A673 (cell line): ENCODE measurements around the gene PAX5. TPM values are rescaled to one million over a fixed set of nuclear protein-coding genes. Genes with fewer than 3 reads are reported as not detected.

Experiments used
- BruUV-seq: library from RNA; stranded (reverse); fragments of 400-500 nt; replicated peaks from 2 replicates; lab custom pipeline; 2021; lab: Mats Ljungman, UMichigan
- CTCF ChIA-PET: fragments of 300-600 bp; sonication (Branson Sonifier 250); formaldehyde crosslinking; loops from one replicate; lab custom pipeline; 2022; ENCODE audit warnings: antibody characterized with exemption; lab: Charles Lee
- POLR2A ChIA-PET: fragments of 300-600 bp; sonication (Branson Sonifier 250); formaldehyde crosslinking; loops from one replicate; lab custom pipeline; 2022; ENCODE audit warnings: antibody characterized with exemption; ENCODE audit not compliant: low non-redundant PET; lab: Charles Lee
- DNase-seq: peaks from one replicate; pipeline ENCODE4 v3.0.0-alpha.2; 2015; ENCODE audit warnings: low spot score
- H3K27ac ChIP-seq: fragments of 200-600 bp; sonication (generic); 2 replicates; pipeline ENCODE4 v1.5.1; 2016; ENCODE audit warnings: mixed run types, low read depth, mild to moderate bottlenecking, mixed read lengths, antibody characterized with exemption, low read length; ENCODE audit not compliant: poor library complexity, severe bottlenecking
- H3K27me3 ChIP-seq: fragments of 200-600 bp; sonication (generic); replicated peaks from 2 replicates; pipeline ENCODE4 v1.6.1; 2017; ENCODE audit warnings: mixed run types, low read depth, mild to moderate bottlenecking, mixed read lengths, antibody characterized with exemption, low read length; ENCODE audit not compliant: insufficient read depth, poor library complexity
- H3K36me3 ChIP-seq: fragments of 200-600 bp; sonication (generic); 2 replicates; pipeline ENCODE4 v1.6.1; 2016; ENCODE audit warnings: mixed run types, mild to moderate bottlenecking, mixed read lengths, antibody characterized with exemption, low read length; ENCODE audit not compliant: insufficient read depth, poor library complexity, severe bottlenecking
- H3K4me1 ChIP-seq: fragments of 200-600 bp; sonication (generic); 2 replicates; pipeline ENCODE4 v1.6.1; 2017; ENCODE audit warnings: mixed run types, mild to moderate bottlenecking, mixed read lengths, antibody characterized with exemption, low read length; ENCODE audit not compliant: insufficient read depth, poor library complexity, severe bottlenecking
- H3K4me3 ChIP-seq: fragments of 200-600 bp; sonication (generic); 2 replicates; pipeline ENCODE4 v1.5.1; 2016; ENCODE audit warnings: low read depth, mixed run types, mild to moderate bottlenecking, mixed read lengths, low read length; ENCODE audit not compliant: poor library complexity, severe bottlenecking
- H3K9me3 ChIP-seq: fragments of 200-600 bp; sonication (generic); 2 replicates; pipeline ENCODE4 v1.6.1; 2016; ENCODE audit warnings: mixed run types, low read depth, mild to moderate bottlenecking, mixed read lengths, antibody characterized with exemption, low read length; ENCODE audit not compliant: poor library complexity, severe bottlenecking
- CTCF ChIP-seq: fragments of 300-800, 200-600 bp; sonication (generic); conservative IDR thresholded peaks from 2 replicates; pipeline ENCODE4 v1.5.1; 2017; ENCODE audit warnings: low read depth, mild to moderate bottlenecking, antibody characterized with exemption, low read length, moderate library complexity, mixed read lengths
- EZH2 ChIP-seq: fragments of 200-600 bp; sonication (generic); IDR thresholded peaks from 2 replicates; pipeline ENCODE4 v1.6.1; 2017; ENCODE audit warnings: borderline replicate concordance, low read depth, mild to moderate bottlenecking, mixed read lengths, antibody characterized with exemption, low read length; ENCODE audit not compliant: poor library complexity, severe bottlenecking
- intact Hi-C: fragments of 100-400 bp; cut with micrococcal nuclease; formaldehyde crosslinking; loops from one replicate; pipeline ENCODE4 v1.10.0; 2022; ENCODE audit not compliant: unreplicated experiment
- total RNA-seq: library from RNA; stranded (reverse); gene quantifications from 2 replicates; pipeline ENCODE4 v1.2.3, GENCODE V29; 2021

The PAX5 gene
- total RNA-seq, 1 experiment from 2014 or later: 5.5 TPM

- H3K36me3 ChIP-seq: no peaks in the 10 kb centered on the region
- H3K4me1 ChIP-seq: no peaks in the 10 kb centered on the region
- no peak overlapping the region for H3K4me3 ChIP-seq
- intact Hi-C loops: no loop called here
- POLR2A ChIA-PET: no interaction called here
- CTCF ChIA-PET: no interaction called here
- no peak for DNase-seq
- TF ChIP-seq EZH2: no peak
- no peak overlapping the region for H3K27ac ChIP-seq
- no peaks in the 10 kb centered on the region for H3K9me3 ChIP-seq
- H3K27me3 ChIP-seq: no peaks in the 10 kb centered on the region
- no TSS peak for BruUV-seq
Measured at GRCh38 chr9:36820392-36820861, 213.6 kb downstream of the PAX5 start.

GRCh38 chr9:36818965-36819870 is 214.8 kb downstream of the PAX5 start:
- DNase-seq: no peak
- TF ChIP-seq EZH2 (no peak), CTCF (no peak)
- H3K9me3 ChIP-seq: no peaks in the 10 kb centered on the region
- H3K36me3 ChIP-seq: no peaks in the 10 kb centered on the region
- no TSS peak for BruUV-seq
- H3K27ac ChIP-seq: no peak overlapping the region
- POLR2A ChIA-PET: no interaction called here
- intact Hi-C loops: no loop called here
- no peak overlapping the region for H3K4me3 ChIP-seq
- CTCF ChIA-PET: no interaction called here
- H3K27me3 ChIP-seq: no peaks in the 10 kb centered on the region
- no peaks in the 10 kb centered on the region for H3K4me1 ChIP-seq

GRCh38 chr9:36818242-36818938 is 215.7 kb downstream of the PAX5 start:
- CTCF ChIA-PET: no interaction called here
- no peak overlapping the region for H3K4me3 ChIP-seq
- POLR2A ChIA-PET: no interaction called here
- BruUV-seq: no TSS peak
- no peak for DNase-seq
- no peaks in the 10 kb centered on the region for H3K9me3 ChIP-seq
- H3K27me3 ChIP-seq: no peaks in the 10 kb centered on the region
- TF ChIP-seq CTCF (no peak), EZH2 (no peak)
- no peaks in the 10 kb centered on the region for H3K4me1 ChIP-seq
- intact Hi-C loops: no loop called here
- H3K36me3 ChIP-seq: no peaks in the 10 kb centered on the region
- H3K27ac ChIP-seq: no peak overlapping the region
